RPMI7951 (cell line): ENCODE results near the gene SH3GL2. TPM values are rescaled to one million over a fixed set of nuclear protein-coding genes. Genes with fewer than 3 reads are reported as not detected.
"Not testable (repeated sequence)": the region's sequence is repeated elsewhere in the genome, so short reads cannot be mapped to it uniquely, and the experiment has no call there.

Experiments
- DNase-seq: peaks from one replicate; pipeline ENCODE4 v3.0.0-alpha.2; 2012; ENCODE audit warnings: low read depth
- total RNA-seq: library from RNA; depleted of rRNA; stranded (reverse); fragments of >200 nt; shearing (Covaris generic); gene quantifications from 2 replicates; pipeline ENCODE4 v1.2.3, GENCODE V29; 2014

Gene SH3GL2
- total RNA-seq, 1 experiment from 2014 or later, result not detected

- DNase-seq, result no peak
Observed at GRCh38 chr9:17751486-17751885, 172.6 kb downstream of the SH3GL2 start.

GRCh38 chr9:17752021-17752420, 173.2 kb downstream of the SH3GL2 start:
- no peak for DNase-seq

- no peak for DNase-seq
Observed at GRCh38 chr9:17757816-17758215, 178.9 kb downstream of the SH3GL2 start.

GRCh38 chr9:17760250-17760649, 181.4 kb downstream of the SH3GL2 start:
- DNase-seq, result no peak

GRCh38 chr9:17761984-17762676, 183.3 kb downstream of the SH3GL2 start:
- DNase-seq, result no peak

GRCh38 chr9:17764306-17764705, 185.4 kb downstream of the SH3GL2 start:
- DNase-seq, result no peak

GRCh38 chr9:17765131-17765530, 186.3 kb downstream of the SH3GL2 start:
- DNase-seq, result not testable (repeated sequence)

GRCh38 chr9:17772223-17772622, 193.4 kb downstream of the SH3GL2 start:
- DNase-seq, result no peak

GRCh38 chr9:17775656-17776055, 196.8 kb downstream of the SH3GL2 start:
- no peak for DNase-seq

- DNase-seq, result no peak
Observed at GRCh38 chr9:17776735-17777134, 197.9 kb downstream of the SH3GL2 start.

GRCh38 chr9:17777465-17777864, 198.6 kb downstream of the SH3GL2 start:
- DNase-seq, result no peak

GRCh38 chr9:17782430-17783149, 203.7 kb downstream of the SH3GL2 start:
- DNase-seq, result no peak

- no peak for DNase-seq
Observed at GRCh38 chr9:17783227-17783626, 204.4 kb downstream of the SH3GL2 start.

GRCh38 chr9:17789316-17789715, 210.4 kb downstream of the SH3GL2 start:
- DNase-seq, result no peak

- peak; percentile 27 for DNase-seq
Observed at GRCh38 chr9:17793713-17794622, 215.1 kb downstream of the SH3GL2 start.

- peak; percentile 52 for DNase-seq
Observed at GRCh38 chr9:17795744-17796143, 216.9 kb downstream of the SH3GL2 start.

- peak; percentile 9 for DNase-seq
Observed at GRCh38 chr9:17799369-17799768, 220.5 kb downstream of the SH3GL2 start.

- DNase-seq, result no peak
Observed at GRCh38 chr9:17800418-17800817, 221.6 kb downstream of the SH3GL2 start.

GRCh38 chr9:17802249-17802857, 223.5 kb downstream of the SH3GL2 start:
- no peak for DNase-seq

GRCh38 chr9:17807613-17808282, 228.9 kb downstream of the SH3GL2 start:
- no peak for DNase-seq

GRCh38 chr9:17810317-17810716, 231.5 kb downstream of the SH3GL2 start:
- no peak for DNase-seq
